Ovary (tissue), 9 donors: ENCODE data around the gene GTF2H3. TPM values are rescaled to one million over a fixed set of nuclear protein-coding genes. Genes with fewer than 3 reads are reported as not detected.

ENCODE experiments used
- DNase-seq, 5 donors: peaks; one replicate each; pipeline ENCODE4 v3.0.0-alpha.2; 2019 to 2020
- H3K27ac ChIP-seq, 2 donors: fragments of 200-600 bp; one replicate each; pipeline versions ENCODE4 v1.5.1 to v1.8.0; 2019 to 2022
- H3K27me3 ChIP-seq: fragments of 200-600 bp; one replicate; pipeline ENCODE4 v1.8.0; 2022
- H3K36me3 ChIP-seq: fragments of 200-600 bp; sonication (generic); one replicate; pipeline ENCODE4 v1.5.1; 2019
- H3K4me1 ChIP-seq: one replicate; pipeline ENCODE4 v1.8.1; 2013; ENCODE audit warnings: mild to moderate bottlenecking, moderate library complexity; ENCODE audit not compliant: insufficient read depth
- H3K4me3 ChIP-seq: fragments of 200-600 bp; sonication (generic); one replicate; pipeline ENCODE4 v1.5.1; 2017
- H3K9me3 ChIP-seq, 2 donors: fragments of 200-600 bp in 1 of 2; sonication (generic) in 1 of 2; one replicate each; pipeline versions ENCODE4 v1.5.1 to v1.8.1; 2013 to 2019; ENCODE audit warnings: mild to moderate bottlenecking in 1 of 2, moderate library complexity in 1 of 2
- EP300 ChIP-seq: sonication (generic); formaldehyde crosslinking; IDR thresholded peaks from one replicate; pipeline ENCODE4 v1.6.1; 2017; ENCODE audit warnings: antibody characterized with exemption
- POLR2A ChIP-seq: fragments of 450-650 bp; IDR thresholded peaks from one replicate; pipeline ENCODE4 v1.6.1; 2017; ENCODE audit warnings: antibody characterized with exemption, mild to moderate bottlenecking, moderate library complexity
- WGBS, 3 donors: extraction: QIAGEN DNeasy Blood & Tissue Kit in 1 of 3; methylation state at CpG; one replicate each; pipeline versions ENCODE4 v1.1.5 to v1.1.7; 2013 to 2017; 5-methylcytosine and 5-hydroxymethylcytosine counted together
- intact Hi-C, 4 donors: fragments of 100-400 bp; cut with DNase I; formaldehyde crosslinking; loops; one replicate each; pipeline versions ENCODE4 v1.11.0 to v1.15.1; 2022 to 2023
- polyA plus RNA-seq, 2 donors: library from polyadenylated mRNA; stranded (reverse); fragments of 200-250 nt in 1 of 2; fragments of 350-450 nt in 1 of 2; fragmentation: Illumina TruSeq in 1 of 2; extraction: RNeasy Lipid Tissue Mini Kit (QIAGEN cat#74804) in 1 of 2; gene quantifications; one replicate each; pipeline ENCODE4 v1.2.3, GENCODE V29; 2013 to 2014
- total RNA-seq, 7 donors: library from RNA; depleted of rRNA in 2 of 7; stranded (reverse); fragments of >200 nt in 2 of 7; fragmentation: NEBNext Ultra II Directional in 3 of 7; extraction: Animal tissue kit (Norgen Biotek cat#: 25700) in 3 of 7; gene quantifications; one replicate each; pipeline versions ENCODE4 v1.1.0 to v1.2.4, GENCODE V29; 2016 to 2023
- TF ChIP-seq, protein P1 (sequence below), 3 donors: fragments of 450-650 bp in 2 of 3; fragments of 200-600 bp in 1 of 3; IDR thresholded peaks; one replicate each; pipeline versions ENCODE4 v1.5.1 to v1.8.0; 2016 to 2022; ENCODE audit warnings: antibody characterized with exemption in 3 of 3, mild to moderate bottlenecking in 1 of 3
- donor health status: DM: no; HTN: no; CAD: no; lungs with moderate emphysema.
- donor health status: DM: no; HTN: no; CAD: no.
- donor health status: Bipolar disorder and iron deficiency.
- donor health status: DM: yes; HTN: yes; CAD: no.
- donor health status: DM: no; HTN: no; CAD: no.
- donor health status: DM: yes; HTN: yes; CAD: no.

The GTF2H3 gene
- total and polyA plus RNA-seq, 9 donors, result 8.1 to 29.5 (median 21.2) TPM

DNA sequence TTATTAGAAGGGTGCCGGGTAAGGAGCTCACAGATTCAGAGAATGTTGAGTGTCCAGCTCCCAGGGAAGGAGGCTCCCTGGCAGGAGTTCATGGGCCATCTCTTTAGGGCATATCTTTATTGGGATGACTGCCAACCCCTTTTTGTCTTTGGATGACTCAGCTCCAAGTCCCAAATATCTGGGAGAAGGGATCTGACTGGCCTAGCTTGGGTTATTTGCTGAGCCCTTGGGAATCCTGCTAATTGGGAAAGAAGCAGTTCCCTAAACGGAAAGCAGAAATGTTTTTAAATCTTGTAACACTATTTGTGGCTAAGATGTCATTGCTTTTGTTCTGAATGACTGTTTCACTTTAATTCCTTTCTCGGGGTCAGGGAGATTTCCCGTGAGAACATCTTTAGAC, 19.1 kb upstream of the GTF2H3 start:
- Histone ChIP-seq H3K9me3 (no peaks in the 10 kb centered on the region), H3K4me3 (no peak overlapping the region), H3K4me1 (no peaks in the 10 kb centered on the region), H3K36me3 (no peaks in the 10 kb centered on the region), H3K27ac (no peak overlapping the region), H3K27me3 (no peaks in the 10 kb centered on the region)
- 20 to 38% (median 26%) methylated on average over 4 of the region's 4 CpGs for WGBS, 3 donors
- intact Hi-C loops, result no loop called here
- TF ChIP-seq, protein P1, sequence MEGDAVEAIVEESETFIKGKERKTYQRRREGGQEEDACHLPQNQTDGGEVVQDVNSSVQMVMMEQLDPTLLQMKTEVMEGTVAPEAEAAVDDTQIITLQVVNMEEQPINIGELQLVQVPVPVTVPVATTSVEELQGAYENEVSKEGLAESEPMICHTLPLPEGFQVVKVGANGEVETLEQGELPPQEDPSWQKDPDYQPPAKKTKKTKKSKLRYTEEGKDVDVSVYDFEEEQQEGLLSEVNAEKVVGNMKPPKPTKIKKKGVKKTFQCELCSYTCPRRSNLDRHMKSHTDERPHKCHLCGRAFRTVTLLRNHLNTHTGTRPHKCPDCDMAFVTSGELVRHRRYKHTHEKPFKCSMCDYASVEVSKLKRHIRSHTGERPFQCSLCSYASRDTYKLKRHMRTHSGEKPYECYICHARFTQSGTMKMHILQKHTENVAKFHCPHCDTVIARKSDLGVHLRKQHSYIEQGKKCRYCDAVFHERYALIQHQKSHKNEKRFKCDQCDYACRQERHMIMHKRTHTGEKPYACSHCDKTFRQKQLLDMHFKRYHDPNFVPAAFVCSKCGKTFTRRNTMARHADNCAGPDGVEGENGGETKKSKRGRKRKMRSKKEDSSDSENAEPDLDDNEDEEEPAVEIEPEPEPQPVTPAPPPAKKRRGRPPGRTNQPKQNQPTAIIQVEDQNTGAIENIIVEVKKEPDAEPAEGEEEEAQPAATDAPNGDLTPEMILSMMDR (IDR thresholded peaks at IDR 0.05), result no peak
- TF ChIP-seq EP300 (no peak), POLR2A (no peak)
- peak in 1 of 5 donors; percentile 27 for DNase-seq

DNA sequence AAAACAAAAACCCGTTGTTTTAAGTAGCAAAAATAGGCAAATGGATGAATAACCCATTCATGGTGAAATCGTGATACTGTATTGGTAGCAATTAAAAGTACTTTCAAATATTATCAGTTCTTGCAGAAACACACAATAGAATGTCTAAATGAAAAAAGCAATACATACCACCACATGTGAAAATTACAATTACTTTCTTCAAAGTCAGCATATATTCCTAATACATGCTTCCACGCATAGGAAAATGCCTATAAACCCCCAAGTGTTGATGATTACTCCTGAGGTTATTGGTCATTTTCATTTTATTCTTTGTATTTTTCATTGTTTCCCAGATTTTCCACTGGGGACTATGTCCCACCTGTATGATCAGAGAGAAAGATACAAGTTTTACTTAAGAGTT, 16.5 kb upstream of the GTF2H3 start:
- intact Hi-C loops, result no loop called here
- 86 to 89% (median 88%) methylated on average over 3 of the region's 3 CpGs for WGBS, 3 donors

DNA sequence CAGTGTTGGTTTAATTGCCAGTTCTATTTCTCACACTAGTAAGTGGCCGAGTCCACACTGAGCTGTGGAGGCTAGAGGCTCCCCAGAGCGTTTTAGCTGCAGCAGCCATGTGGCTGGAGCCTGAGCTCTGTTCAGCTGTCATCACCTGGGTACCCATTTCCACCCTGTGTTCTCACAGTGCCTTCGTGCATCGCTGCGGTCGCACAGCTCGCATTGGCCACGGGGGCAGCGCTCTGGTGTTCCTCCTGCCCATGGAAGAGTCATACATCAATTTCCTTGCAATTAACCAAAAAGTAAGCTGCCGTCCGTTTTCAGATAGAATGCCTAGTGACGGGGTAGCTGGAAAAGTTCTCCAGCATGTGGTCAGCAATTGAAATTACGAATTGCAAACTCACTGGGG, 16.0 kb upstream of the GTF2H3 start:
- DNase-seq, result no peak
- WGBS, 3 donors, result 82 to 94% (median 86%) methylated on average over 13 of the region's 13 CpGs
- H3K27ac ChIP-seq, result no peak overlapping the region
- no peaks in the 10 kb centered on the region for H3K27me3 ChIP-seq
- no peak for TF ChIP-seq POLR2A
- no peak for TF ChIP-seq EP300
- TF ChIP-seq, protein P1 (IDR thresholded peaks at IDR 0.05), result no peak
- intact Hi-C loops, result no loop called here
- H3K4me1 ChIP-seq, result no peaks in the 10 kb centered on the region
- no peaks in the 10 kb centered on the region for H3K36me3 ChIP-seq
- no peak overlapping the region for H3K4me3 ChIP-seq
- no peaks in the 10 kb centered on the region for H3K9me3 ChIP-seq

More for the DNA sequence above, 16.5 kb upstream of the GTF2H3 start:
- no peaks in the 10 kb centered on the region for H3K9me3 ChIP-seq
- H3K36me3 ChIP-seq, result no peaks in the 10 kb centered on the region
- TF ChIP-seq POLR2A (no peak), EP300 (no peak)
- TF ChIP-seq, protein P1 (IDR thresholded peaks at IDR 0.05), result no peak
- no peaks in the 10 kb centered on the region for H3K4me1 ChIP-seq
- H3K27ac ChIP-seq, result no peak overlapping the region
- no peak for DNase-seq
- H3K27me3 ChIP-seq, result no peaks in the 10 kb centered on the region
- no peak overlapping the region for H3K4me3 ChIP-seq

DNA sequence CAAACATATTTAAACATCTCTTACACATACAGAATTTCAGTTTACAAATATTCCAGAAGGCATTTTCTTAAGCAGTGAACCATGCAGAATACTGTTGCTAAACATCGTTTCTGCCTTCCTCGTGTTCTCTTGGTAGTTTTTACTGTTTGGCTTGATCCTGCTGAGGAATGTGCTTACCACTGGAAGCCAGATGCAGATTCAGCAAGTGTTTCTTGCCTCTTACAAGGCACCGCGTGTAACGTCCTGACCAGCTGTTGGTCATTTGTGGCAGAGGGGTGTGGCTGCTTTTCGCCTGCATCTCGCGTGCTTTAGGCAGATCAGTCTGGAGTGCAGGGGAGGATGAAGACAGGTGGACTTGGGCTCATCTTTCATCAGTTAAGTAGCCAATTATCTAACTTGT, 12.5 kb upstream of the GTF2H3 start:
- intact Hi-C loops, result no loop called here
- H3K27me3 ChIP-seq, result no peaks in the 10 kb centered on the region
- H3K4me3 ChIP-seq, result no peak overlapping the region
- no peaks in the 10 kb centered on the region for H3K9me3 ChIP-seq
- H3K36me3 ChIP-seq, result no peaks in the 10 kb centered on the region
- 50 to 54% (median 52%) methylated on average over 8 of the region's 8 CpGs for WGBS, 3 donors
- no peak overlapping the region for H3K27ac ChIP-seq
- H3K4me1 ChIP-seq, result no peaks in the 10 kb centered on the region
- DNase-seq, result no peak
- TF ChIP-seq POLR2A, result no peak
- TF ChIP-seq, protein P1 (IDR thresholded peaks at IDR 0.05), result no peak
- TF ChIP-seq EP300, result no peak
